Endothelial cell of umbilical vein (primary cell): ENCODE measurements around the gene BCL2L13.

Source experiments
- CTCF ChIP-seq, 2 donors: IDR thresholded peaks; 1 replicate in 1 of 2; 2 replicates in 1 of 2; pipeline ENCODE4 v1.5.1; 2011; ENCODE audit warnings: low read length in 2 of 2, mild to moderate bottlenecking in 2 of 2, moderate library complexity in 2 of 2, control low read depth in 1 of 2, inconsistent platforms in 1 of 2, low read depth in 1 of 2; ENCODE audit not compliant: insufficient read depth in 1 of 2; ENCODE audit errors: extremely low read depth in 1 of 2
- EZH2 ChIP-seq: IDR thresholded peaks from 2 replicates; pipeline ENCODE4 v1.6.1; 2012; ENCODE audit warnings: borderline replicate concordance, low read depth, mild to moderate bottlenecking, moderate library complexity, low read length, inconsistent platforms; ENCODE audit not compliant: severe bottlenecking
- FOS ChIP-seq: IDR thresholded peaks from 2 replicates; pipeline ENCODE4 v1.6.1; 2011; ENCODE audit warnings: mild to moderate bottlenecking, low read length, moderate library complexity, borderline replicate concordance; ENCODE audit not compliant: insufficient read depth
- GATA2 ChIP-seq: IDR thresholded peaks from 2 replicates; pipeline ENCODE4 v1.7.0; 2011; ENCODE audit warnings: low read depth, mild to moderate bottlenecking, moderate library complexity, mixed read lengths, low read length; ENCODE audit not compliant: insufficient read length, insufficient read depth
- JUN ChIP-seq: IDR thresholded peaks from 2 replicates; pipeline ENCODE4 v1.6.1; 2011; ENCODE audit warnings: borderline replicate concordance, low read depth; ENCODE audit not compliant: insufficient read length, insufficient read depth
- MAX ChIP-seq: IDR thresholded peaks from 2 replicates; pipeline ENCODE4 v1.6.1; 2011; ENCODE audit not compliant: insufficient read depth, insufficient read length
- MYC ChIP-seq: IDR thresholded peaks from one replicate; pipeline ENCODE4 v1.6.1; 2011; ENCODE audit warnings: mild to moderate bottlenecking, low read depth, low read length
- POLR2A ChIP-seq: IDR thresholded peaks from 2 replicates; pipeline ENCODE4 v1.6.1; 2012; ENCODE audit warnings: low read depth, mild to moderate bottlenecking, control low read depth, low read length
- POLR2AphosphoS5 ChIP-seq: IDR thresholded peaks from 2 replicates; pipeline ENCODE4 v1.6.1; 2012; ENCODE audit warnings: low read depth, mild to moderate bottlenecking, control low read depth, low read length, moderate library complexity; ENCODE audit not compliant: insufficient read depth

GRCh38 chr22:17753401-17753989 lies 114.9 kb downstream of the BCL2L13 start:
- TF ChIP-seq POLR2A (no peak), CTCF (IDR thresholded peaks at IDR 0.05; ENCODE audit: extremely low read depth in 1 of 2, insufficient read depth in 1 of 2, low read depth in 1 of 2, low read length in 2 of 2) (no peak), POLR2AphosphoS5 (no peak), JUN (no peak), EZH2 (no peak), MAX (no peak), MYC (no peak), FOS (no peak), GATA2 (no peak)
